GM21619 (cell line): ENCODE data around the gene NUP107.
"Not testable (repeated sequence)": the region's sequence is repeated elsewhere in the genome, so short reads cannot be mapped to it uniquely, and the experiment has no call there.

Experiments
- ATAC-seq: cut with Tn5 transposase; IDR thresholded peaks from one replicate; pipeline ENCODE4 v1.9.1; 2021; ENCODE audit not compliant: unreplicated experiment

The NUP107 gene

DNA sequence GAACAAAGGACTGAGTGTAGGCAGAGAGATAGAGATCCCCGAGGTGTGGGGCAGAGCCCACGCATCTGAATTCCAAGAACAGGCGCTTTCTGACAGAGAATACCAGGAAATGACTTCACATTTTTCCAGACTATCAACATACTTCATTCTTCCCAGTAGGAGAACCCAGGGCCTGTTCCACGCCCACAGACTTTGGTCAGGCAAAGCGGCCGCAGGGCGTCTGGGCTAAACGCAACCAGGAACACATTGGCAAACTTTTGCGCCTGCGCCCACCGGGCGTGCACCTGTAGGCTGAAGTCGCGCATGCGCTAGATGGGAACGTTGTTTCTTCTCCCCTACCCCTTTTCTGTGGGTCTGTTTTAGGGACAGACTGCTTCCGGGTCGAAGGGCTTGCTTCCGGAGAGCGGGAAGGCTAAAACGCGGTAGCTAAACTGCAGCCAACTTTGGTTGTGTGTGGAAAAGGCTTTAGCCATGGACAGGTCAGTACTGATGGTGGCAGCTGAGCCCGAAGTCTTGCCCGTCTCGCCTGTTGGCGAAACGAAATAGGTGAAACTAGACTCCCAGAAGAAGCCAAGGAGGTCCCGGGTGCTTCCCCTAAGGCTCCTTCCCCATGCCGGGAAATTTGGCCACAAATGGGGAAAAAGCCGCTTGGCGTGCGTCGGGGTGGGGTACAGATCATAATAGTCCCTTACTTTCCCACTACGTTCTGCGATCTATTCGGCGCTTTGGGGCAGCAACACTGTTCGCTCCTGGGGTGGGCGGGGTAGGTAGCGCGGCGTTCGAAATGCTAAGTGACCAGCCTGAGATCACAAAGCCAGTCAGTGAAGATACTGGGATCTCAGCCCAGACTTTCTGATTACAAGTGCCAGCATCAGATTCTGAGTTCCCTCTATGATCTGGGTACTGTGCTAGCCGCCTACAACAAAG is at the start of gene NUP107:
NUP107 (plus strand) TSS at position 384 of the 927 bp plus-strand sequence; CDS start at position 472, 88 bp downstream.
- peak; percentile 94 for ATAC-seq

DNA sequence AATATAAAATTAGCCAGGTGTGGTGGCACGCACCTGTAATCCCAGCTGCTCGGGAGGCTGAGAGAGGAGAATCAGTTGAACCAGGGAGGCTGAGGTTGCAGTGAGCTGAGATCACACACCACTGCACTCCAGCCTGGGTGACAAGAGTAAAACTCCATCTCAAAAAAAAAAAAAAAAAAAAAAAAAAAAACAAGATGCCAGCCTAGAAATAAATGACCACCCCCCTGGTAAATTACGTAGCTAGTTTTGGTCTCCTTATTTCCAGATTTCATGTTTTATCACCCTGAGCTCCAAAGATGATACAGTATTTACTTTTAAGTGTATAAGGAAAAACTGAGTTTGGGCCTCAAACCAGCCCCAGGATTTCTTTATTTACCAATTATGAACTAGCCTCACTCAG is 49.3 kb upstream of the NUP107 start:
- not testable (repeated sequence) for ATAC-seq

DNA sequence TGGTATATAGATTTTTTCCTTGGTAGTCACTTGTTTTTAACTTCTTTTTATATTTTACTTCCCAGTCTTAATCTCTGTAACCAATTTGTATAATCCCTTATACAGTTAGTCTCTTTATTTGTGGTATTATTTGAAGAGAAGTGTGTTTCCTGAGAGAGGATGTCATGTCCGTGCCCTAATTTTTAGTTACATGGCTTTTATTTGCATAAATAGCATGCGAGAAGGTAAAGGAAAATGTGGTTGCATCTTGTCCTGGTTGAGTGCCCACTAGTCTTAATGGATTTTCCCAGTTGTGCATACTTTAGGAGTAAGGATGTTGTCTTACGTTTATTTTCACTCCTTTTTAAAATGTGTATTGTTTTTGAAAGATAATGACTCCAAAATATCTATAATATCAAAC is 48.6 kb upstream of the NUP107 start:
- no peak for ATAC-seq

DNA sequence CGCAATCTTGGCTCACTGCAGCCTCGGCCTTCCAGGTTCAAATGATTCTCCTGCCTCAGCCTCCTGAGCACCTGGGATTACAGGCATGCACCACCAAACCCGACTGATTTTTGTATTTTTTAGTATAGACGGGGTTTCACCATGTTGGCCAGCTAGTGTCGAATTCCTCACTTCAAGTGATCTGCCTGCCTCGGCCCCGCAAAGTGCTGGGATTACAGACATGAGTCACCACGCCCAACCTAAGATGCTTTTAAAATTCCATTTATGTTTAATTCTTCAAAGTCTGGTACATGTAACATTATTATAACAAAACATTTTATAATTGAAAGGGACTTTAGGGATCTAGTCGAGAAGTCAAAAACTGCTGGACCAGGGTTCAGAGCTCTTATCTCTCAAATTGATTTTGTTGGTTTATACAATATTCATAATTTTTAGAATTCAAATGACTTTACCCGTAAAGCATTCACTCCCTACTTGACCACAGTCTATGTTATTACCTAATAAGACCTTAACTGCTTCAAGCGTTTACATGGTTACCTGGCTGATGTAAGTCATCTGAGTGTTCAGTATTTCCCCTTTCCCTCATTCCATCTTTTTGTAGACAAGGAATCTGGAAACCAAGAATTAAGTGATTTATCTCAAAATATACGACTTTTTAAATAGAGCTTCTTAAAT is 47.9 kb upstream of the NUP107 start:
- no peak for ATAC-seq

DNA sequence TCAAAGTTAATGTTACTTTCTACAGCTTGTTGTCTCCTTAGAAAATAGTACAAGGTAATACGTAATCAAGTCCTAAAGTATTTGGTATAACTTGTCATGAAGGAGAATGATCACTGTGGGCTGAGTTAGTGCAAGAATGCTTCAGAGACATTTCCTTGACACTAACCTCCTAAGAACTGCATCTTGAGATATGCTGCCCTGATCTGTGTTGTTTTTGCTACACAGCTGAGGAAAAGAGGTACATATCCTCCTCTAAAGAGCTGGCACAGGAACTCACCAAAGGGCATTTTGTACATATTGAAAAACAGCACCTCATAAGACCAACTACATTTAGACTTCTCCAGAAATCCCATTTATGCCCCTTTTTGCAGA is 47.4 kb upstream of the NUP107 start:
- ATAC-seq, result no peak

DNA sequence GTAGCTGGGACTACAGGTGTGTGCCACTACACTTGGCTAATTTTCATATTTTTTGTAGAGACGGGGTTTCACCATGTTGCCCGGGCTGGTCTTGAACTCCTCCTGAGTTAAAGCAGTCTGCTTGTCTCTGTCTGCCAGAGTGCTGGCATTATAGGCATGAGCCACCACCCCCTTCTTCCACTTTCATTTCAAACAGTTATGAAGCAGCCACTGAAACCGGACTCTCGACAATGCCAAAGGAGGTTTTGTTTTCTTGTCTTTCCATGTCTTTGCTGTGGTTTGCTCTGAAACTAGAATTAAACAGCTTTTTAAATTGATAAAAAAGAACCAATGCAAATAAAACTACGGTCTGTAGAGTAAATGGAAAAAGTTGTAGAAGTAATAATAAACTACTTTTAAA is 45.6 kb upstream of the NUP107 start:
- peak; percentile 93 for ATAC-seq

DNA sequence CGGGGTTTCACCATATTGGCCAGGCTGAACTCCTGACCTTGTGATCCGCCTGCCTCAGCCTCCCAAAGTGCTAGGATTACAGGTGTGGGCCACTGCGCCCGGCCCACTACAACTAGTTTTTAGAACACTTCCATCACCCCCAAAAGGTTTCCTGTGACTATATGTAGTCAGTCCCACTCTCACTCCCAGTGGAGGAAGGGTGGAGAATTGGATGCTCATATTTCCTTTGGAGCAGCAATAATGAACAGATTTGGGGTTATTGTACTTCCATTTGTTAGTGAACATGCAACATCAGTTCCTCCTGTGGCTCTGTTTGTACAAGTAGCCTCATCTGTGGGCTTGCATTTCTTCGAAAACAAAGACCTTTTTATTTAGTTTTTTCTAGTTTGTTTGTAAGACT is 40.3 kb upstream of the NUP107 start:
- no peak for ATAC-seq

DNA sequence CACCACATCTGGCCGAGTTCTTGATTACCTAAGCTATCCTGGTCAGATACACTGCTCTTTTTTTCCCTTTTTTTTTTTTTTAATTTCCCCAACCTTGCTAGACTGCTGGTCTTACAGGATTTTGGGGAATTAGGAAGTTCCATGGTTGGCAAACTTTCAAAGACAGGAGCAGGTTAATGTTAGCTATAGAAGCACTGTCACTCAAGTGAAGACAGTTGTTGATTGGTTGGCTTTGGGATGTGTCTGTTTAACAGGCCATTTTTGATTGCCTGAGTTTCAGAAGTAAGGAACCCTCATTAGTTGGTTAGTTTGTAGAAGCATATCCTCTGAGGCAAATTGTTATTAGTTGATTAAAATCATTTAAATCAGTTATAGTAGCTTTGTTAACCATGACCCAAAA is 39.3 kb upstream of the NUP107 start:
- ATAC-seq, result no peak

DNA sequence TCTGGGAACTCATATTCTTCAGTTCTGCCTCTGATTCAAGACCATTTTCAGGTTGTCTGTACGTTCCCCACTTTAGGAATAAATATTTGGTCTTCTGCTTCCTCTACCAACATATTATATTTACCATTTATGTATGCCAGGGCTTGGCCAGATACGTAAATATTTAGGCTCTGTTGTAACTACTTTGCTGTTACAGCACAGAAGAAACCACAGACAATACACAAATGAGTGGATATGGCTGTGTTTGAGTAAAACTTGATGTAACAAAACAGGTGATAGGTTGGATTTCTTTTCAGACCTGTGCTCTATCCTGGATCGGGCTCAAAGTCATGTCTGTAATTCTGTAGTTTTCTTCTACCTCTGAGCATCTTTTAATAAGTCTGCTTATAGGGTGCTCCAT is 38.6 kb upstream of the NUP107 start:
- ATAC-seq, result no peak

DNA sequence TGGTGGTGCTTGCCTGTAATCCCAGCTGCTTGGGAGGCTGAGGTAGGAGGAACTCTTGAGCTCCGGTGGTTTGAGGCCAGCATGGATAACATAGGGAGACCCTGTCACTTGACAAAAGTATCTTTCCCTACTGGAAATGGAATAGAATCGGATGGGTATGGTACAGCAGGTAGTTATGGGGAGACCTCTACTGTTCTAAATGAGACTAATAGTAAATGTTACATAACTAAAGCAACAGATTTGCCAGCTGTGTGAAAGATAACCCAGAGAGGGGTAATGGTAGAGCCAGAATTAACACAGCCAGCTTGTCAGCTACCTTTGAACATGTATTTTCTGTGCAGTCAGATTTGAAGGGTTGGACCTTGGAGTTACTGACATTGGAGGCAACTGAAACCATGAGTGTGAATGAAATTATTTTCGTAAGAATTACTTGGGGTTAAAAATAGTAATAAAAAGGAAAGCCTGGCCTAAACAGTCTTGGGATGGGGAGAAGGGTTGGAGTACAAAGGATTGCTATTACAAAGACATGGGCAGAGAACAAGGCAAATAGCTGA is 21.7 kb upstream of the NUP107 start:
- no peak for ATAC-seq

DNA sequence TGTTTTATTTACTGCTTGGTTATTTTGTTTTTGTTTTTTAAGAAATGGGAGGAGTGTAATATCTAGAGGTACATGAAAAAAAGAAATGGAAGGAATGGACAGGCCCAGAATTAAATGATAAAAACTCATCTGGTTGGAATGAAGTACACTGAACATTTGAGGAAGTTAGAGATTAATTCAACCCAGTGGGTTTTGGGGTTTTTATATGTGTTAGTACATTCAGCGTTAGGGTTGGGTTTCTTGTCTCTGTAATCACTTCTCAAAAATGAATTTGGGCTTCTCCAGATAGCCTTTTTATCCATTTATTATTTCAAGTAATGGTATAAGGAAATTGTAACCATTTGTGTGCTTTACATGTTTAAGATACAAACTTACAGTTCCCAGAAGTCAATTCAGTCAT is 19.5 kb upstream of the NUP107 start:
- ATAC-seq, result no peak

DNA sequence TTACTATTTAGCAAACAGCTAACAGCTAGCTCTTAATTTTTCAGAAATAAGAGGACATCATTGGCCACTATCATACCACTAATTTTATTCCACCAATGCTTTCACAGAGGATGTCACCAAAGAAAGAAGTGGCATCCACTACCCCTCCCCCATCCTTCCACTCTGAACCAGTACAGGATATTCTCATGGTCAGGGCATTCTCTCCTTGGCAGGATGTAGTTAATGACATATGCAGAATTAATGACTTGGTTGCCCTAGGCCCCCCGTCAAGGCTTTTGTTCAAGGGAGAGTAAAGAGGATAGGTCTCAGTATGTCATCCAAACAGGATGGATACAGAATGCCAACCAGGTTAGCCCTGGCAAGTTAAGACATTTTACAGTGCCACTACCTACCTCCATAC is 18.9 kb upstream of the NUP107 start:
- no peak for ATAC-seq

DNA sequence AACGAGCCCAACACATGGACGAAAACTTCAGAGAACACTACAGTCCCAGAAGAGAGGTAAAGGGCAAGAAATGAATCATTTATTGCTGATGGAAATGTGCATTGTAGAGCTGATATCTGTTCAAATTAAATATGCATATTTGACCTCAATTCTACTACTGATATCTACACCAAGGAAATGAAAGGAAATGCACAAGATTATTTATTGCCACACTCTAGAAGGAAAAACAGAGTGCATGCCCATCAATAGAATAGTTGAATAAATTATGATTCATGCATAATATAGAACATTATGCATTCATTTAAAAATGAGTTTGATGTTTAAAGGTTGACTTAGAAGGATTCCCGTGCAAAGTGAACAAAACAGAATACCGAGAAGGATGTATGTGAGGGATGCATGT is 15.6 kb upstream of the NUP107 start:
- no peak for ATAC-seq

DNA sequence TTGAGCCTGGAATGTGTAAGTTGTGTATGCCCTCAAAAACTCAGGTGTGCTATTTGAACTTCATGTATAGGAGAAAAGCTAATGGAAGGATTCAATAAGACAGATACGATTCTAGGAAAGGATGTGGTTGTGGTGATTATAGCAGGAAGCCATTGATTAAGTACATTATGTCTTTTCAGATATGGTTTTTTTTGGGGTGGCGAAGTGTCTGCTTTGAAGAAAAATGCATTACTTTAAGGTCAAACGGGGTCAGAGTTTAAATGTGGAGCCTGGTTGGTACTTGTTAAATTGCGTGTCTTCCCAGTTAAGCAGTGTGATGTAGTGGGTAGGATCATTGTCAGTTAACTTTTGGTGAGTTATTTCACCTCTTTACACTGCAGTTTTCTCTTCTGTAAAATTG is 13.0 kb upstream of the NUP107 start:
- no peak for ATAC-seq

DNA sequence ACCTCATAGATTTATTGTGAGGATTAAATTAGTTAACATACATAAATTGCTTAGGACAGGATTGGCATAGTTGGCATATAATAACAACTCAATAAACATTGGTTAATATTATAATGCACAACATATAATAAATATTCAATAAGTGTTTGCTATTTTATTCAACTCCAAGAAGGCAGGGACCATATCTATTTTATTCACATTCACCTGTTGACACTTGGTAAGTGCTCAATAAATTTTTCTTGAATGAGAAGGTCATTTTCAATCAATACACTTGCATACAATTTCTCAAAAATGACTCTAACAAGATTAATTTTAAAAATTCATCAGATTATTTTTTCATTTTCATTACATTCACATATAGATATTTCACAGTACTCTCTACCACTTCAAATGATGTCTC is 12.4 kb upstream of the NUP107 start:
- no peak for ATAC-seq

DNA sequence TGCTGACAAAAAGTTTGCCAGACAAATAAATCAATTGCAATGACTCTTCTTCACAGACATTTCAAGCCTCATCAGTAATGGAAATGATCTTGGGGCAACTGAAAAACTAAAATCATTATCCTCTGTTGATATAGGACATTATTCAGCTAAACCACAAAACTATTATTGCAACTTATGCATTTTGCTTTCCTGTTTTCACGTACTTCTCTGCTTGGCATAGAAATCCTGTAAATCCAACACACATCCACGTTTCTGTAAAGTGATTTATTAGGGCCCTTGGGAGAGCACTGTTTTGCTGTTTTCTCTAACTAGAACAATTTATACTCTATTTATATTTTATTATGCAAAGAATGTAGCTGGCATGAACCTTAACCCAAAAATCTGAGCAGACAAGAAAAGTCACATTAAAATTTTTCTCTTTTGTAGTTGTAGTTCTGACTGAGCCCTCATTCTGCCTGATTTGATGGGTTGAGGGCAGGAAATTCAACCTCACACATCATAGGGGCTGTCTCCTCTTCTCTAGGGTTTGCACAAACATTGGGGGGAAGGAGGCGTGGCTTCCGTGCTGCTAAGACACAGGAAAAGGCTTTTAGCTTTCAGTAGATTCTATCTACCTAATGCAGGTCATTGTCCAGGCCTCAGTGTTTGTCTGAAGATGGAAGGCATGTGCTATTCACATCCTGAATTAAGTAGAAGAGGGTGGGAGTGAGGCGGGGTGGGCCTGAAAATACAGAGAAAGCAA is 11.5 kb upstream of the NUP107 start:
- ATAC-seq, result no peak

DNA sequence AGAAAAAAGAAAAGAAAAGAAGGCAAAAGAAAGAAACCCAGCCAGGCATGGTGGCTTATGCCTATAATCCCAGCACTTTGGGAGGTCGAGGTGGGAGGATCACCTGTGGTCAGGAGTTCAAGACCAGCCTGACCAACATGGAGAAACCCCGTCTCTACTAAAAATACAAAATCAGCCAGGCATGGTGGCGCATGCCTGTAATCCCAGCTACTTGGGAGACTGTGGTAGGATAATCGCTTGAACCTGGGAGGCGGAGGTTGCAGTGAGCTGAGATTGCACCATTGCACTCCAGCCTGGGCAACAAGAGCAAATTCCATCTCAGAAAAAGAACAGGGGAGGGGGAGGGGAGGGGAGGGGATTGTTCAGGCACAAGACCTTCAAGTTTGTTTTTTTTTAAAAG is 9.9 kb upstream of the NUP107 start:
- not testable (repeated sequence) for ATAC-seq

DNA sequence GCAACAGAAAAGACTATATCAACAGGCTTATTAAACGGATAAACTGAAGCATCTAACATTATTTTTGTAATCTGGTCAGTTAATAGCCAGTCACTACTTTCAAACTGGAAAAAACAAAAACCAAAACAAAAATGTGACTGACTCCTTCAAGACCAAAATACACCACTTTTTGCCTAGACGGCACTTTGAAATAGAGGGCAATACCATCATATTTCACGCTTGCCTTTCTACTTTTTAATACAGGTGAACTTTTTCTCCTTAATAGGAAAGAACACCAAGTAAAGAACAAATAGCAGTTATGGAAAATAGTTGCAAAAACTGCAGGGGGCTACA is 550 bp upstream of the NUP107 start:
- ATAC-seq, result no peak

DNA sequence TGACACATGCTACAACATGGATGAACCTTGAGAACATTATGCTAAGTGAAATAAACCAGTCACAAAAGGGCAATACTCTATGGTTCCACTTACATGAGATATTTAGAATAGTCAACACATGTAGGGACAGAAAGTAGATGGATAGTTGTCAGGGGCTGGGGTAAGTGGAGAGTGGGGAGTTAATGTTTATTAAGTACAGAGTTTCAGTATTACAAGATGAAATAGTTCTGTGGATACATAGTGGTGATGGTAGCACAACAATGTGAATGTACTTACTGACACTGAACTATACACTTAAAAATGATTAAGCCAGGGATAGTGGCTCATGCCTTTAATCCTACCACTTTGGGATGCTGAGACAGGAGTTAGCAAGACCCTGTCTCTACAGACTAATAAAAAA is 8.7 kb downstream of the NUP107 start:
- no peak for ATAC-seq

DNA sequence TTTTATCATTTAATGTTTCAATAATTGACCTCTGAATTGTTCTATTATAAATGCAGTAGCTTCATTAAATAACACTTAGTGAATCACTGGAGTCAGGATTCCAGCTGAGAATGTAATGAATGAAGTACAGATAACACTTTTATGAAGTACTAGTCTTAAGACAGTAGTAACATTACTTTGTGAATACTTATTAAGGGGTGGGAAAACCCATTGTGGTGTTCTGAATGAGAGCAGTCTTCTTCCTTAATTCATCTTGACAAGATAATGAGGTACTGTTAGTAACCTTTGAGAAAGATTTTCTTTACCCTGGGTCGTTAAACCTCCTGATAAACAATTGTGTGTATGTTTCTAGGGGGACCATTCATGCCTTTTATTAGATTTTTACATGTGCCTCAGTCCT is 12.7 kb downstream of the NUP107 start:
- ATAC-seq, result no peak

DNA sequence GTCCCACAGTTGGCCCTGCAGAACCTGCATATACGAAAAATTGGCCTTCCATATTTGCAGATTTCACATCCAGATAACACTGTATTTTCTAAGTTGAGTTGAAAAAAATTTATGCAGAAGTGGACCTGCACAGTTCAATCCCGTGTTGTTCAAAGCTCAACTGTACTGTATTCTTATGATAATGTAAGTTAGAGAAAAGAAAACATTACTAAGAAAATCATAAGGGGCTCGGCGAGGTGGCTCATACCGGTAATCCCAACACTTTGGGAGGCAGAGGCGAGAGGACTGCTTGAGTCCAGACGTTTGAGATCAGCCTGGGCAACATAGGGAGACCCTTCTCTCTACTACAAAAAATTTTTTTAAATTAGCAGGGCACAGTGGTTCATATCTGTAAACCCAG is 41.0 kb downstream of the NUP107 start:
- no peak for ATAC-seq

DNA sequence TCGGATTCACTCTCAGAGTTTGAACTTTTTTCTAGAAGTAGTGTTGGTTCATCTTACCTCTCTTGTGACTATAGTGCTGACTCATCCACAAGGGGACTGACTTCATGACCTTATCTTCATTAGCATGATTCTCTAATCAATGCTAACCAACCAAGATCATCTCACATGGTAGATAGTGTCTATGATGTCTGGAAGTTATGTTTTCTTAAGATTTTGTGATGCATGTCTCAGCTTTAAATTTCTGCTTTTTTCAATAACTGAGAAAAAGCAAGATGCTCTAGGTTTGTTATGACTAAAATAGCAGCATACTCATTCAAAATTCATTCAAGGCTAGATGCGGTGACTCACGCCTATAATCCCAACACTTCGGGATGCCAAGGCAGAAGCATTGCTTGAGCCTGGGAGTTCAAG is 46.9 kb downstream of the NUP107 start:
- ATAC-seq, result no peak
